Coronary artery (tissue), 2 donors: ENCODE measurements around the gene IGF1R.

Experiments
- DNase-seq: peaks from one replicate; pipeline ENCODE4 v3.0.0-alpha.2; 2017; ENCODE audit warnings: low spot score
- H3K27ac ChIP-seq, 2 donors: fragments of 200-600 bp; sonication (generic); one replicate each; pipeline ENCODE4 v1.5.1; 2016 to 2019
- H3K4me3 ChIP-seq: fragments of 200-600 bp; sonication (generic); 2 replicates; pipeline ENCODE4 v1.5.1; 2016; ENCODE audit warnings: mild to moderate bottlenecking, moderate library complexity
- CTCF ChIP-seq: fragments of 200-600 bp; sonication (generic); IDR thresholded peaks from one replicate; pipeline ENCODE4 v1.5.1; 2019; ENCODE audit warnings: antibody characterized with exemption

The IGF1R gene

GRCh38 chr15:98673133-98673532 is 24.8 kb downstream of the IGF1R start:
- no peak for TF ChIP-seq CTCF
- DNase-seq = no peak
- peak overlapping the region; percentile 59 to 70 for H3K27ac ChIP-seq
- no peak overlapping the region for H3K4me3 ChIP-seq

GRCh38 chr15:98674336-98674735 is 26.0 kb downstream of the IGF1R start:
- DNase-seq = no peak
- H3K27ac ChIP-seq = peak overlapping the region; percentile 59 to 70
- TF ChIP-seq CTCF = no peak
- H3K4me3 ChIP-seq = no peak overlapping the region

GRCh38 chr15:98676586-98677270 is 28.4 kb downstream of the IGF1R start:
- TF ChIP-seq CTCF = no peak
- no peak for DNase-seq
- no peak overlapping the region for H3K4me3 ChIP-seq
- peak overlapping the region; percentile 14 to 59 for H3K27ac ChIP-seq

- peak overlapping the region; percentile 14 to 59 for H3K27ac ChIP-seq
- no peak overlapping the region for H3K4me3 ChIP-seq
- TF ChIP-seq CTCF = no peak
- DNase-seq = no peak
Measured at GRCh38 chr15:98677345-98678059, 29.2 kb downstream of the IGF1R start.

- H3K4me3 ChIP-seq = no peak overlapping the region
- H3K27ac ChIP-seq = no peak overlapping the region
- DNase-seq = no peak
- TF ChIP-seq CTCF = no peak
Measured at GRCh38 chr15:98678484-98678883, 30.1 kb downstream of the IGF1R start.

GRCh38 chr15:98681061-98681460 is 32.7 kb downstream of the IGF1R start:
- H3K27ac ChIP-seq = no peak overlapping the region
- no peak for DNase-seq
- H3K4me3 ChIP-seq = no peak overlapping the region
- TF ChIP-seq CTCF = no peak
